ENCODE data around the gene FBXW2. TPM values are rescaled to one million over a fixed set of nuclear protein-coding genes. Genes with fewer than 3 reads are reported as not detected.
"Not testable (repeated sequence)": the region's sequence is repeated elsewhere in the genome, so short reads cannot be mapped to it uniquely, and the experiment has no call there.

Gene FBXW2
- total RNA-seq, 2 donors from 2014 or later = 50.4 to 87.8 TPM

- no peak for ATAC-seq (replicated peaks)
These were observed 14.6 kb upstream of the FBXW2 start for GRCh38 chr9:120807607-120808379.

GRCh38 chr9:120804784-120805363 is 11.7 kb upstream of the FBXW2 start:
- not testable (repeated sequence) for ATAC-seq (replicated peaks); H3K27ac Mint-ChIP-seq; H3K4me1 Mint-ChIP-seq; H3K4me3 Mint-ChIP-seq; H3K27me3 Mint-ChIP-seq; H3K9me3 Mint-ChIP-seq; H3K36me3 Mint-ChIP-seq (ENCODE audit: low read depth)

More at GRCh38 chr9:120807607-120808379, 14.6 kb upstream of the FBXW2 start:
- H3K9me3 Mint-ChIP-seq = peaks cover 13% of the 10 kb centered on the region
- H3K4me3 Mint-ChIP-seq = no peak overlapping the region
- H3K27ac Mint-ChIP-seq = no peak overlapping the region
- no peaks in the 10 kb centered on the region for H3K4me1 Mint-ChIP-seq
- no peaks in the 10 kb centered on the region for H3K27me3 Mint-ChIP-seq
- H3K36me3 Mint-ChIP-seq (ENCODE audit: low read depth) = peaks cover 5% of the 10 kb centered on the region

- no peak overlapping the region for H3K27ac Mint-ChIP-seq
- H3K27me3 Mint-ChIP-seq = no peaks in the 10 kb centered on the region
- no peaks in the 10 kb centered on the region for H3K9me3 Mint-ChIP-seq
- no peaks in the 10 kb centered on the region for H3K4me1 Mint-ChIP-seq
- no peak overlapping the region for H3K4me3 Mint-ChIP-seq
- no peak for ATAC-seq (replicated peaks)
- H3K36me3 Mint-ChIP-seq (ENCODE audit: low read depth) = no peaks in the 10 kb centered on the region
These were observed 8.2 kb upstream of the FBXW2 start for GRCh38 chr9:120801441-120801840.

DNA sequence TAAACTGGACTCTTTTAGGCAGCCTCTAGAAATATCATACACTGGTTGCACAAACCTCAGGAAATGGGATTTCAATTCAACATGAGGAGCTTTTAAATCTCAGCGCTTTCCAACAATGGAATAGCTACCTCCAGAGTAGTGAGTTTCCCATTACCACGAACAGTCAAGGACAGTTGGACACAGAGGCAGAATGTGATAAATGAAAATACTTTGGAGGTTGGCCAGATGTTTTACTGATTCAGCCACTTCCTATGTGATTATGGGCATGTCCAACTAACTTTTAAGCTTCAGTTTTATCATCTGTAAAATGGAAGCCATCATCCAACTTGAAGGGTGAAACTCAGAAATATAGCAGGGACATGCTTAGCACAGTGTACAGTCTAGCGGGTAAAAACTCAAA is 2.1 kb downstream of the FBXW2 start:
- peak overlapping the region; percentile 81 for H3K27ac Mint-ChIP-seq

DNA sequence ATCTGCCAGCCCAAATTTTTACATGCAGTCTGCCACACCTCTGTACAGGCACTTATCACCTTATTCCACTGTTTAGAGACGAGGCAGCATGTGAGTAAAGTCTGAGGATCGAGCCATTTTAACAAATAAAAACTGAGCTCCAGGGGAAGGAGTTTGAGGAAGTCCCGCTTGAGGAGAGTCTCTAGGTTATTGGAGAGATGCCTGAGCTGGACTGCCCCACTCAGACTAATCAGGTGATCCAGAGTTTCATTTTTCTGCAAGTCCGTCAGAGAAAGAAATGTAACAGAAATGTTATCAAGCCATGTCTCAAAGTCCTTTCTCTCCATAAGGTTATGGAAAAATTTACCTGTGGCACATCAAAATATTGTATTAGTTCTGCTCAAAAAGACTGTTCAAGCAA is 5.3 kb downstream of the FBXW2 start:
- H3K9me3 Mint-ChIP-seq = no peaks in the 10 kb centered on the region
- H3K36me3 Mint-ChIP-seq (ENCODE audit: low read depth) = peaks cover 86% of the 10 kb centered on the region
- peaks cover 30% of the 10 kb centered on the region for H3K4me1 Mint-ChIP-seq
- peak overlapping the region; percentile 2 for H3K27ac Mint-ChIP-seq
- no peaks in the 10 kb centered on the region for H3K27me3 Mint-ChIP-seq
- no peak overlapping the region for H3K4me3 Mint-ChIP-seq
- no peak for ATAC-seq (replicated peaks)

More for the DNA sequence above, 2.1 kb downstream of the FBXW2 start:
- no peaks in the 10 kb centered on the region for H3K9me3 Mint-ChIP-seq
- peaks cover 56% of the 10 kb centered on the region for H3K36me3 Mint-ChIP-seq (ENCODE audit: low read depth)
- peaks cover 22% of the 10 kb centered on the region for H3K4me1 Mint-ChIP-seq
- H3K27me3 Mint-ChIP-seq = no peaks in the 10 kb centered on the region
- no peak for ATAC-seq (replicated peaks)
- H3K4me3 Mint-ChIP-seq = peak overlapping the region; percentile 94

- H3K9me3 Mint-ChIP-seq = no peaks in the 10 kb centered on the region
- H3K27me3 Mint-ChIP-seq = no peaks in the 10 kb centered on the region
- H3K27ac Mint-ChIP-seq = peak overlapping the region; percentile 60
- ATAC-seq (replicated peaks) = no peak
- no peak overlapping the region for H3K4me3 Mint-ChIP-seq
- peaks cover 77% of the 10 kb centered on the region for H3K36me3 Mint-ChIP-seq (ENCODE audit: low read depth)
- H3K4me1 Mint-ChIP-seq = peaks cover 17% of the 10 kb centered on the region
These were observed 9.6 kb downstream of the FBXW2 start for GRCh38 chr9:120783602-120784047.

- Mint-ChIP-seq H3K36me3 (ENCODE audit: low read depth) (peaks cover 80% of the 10 kb centered on the region), H3K4me3 (no peak overlapping the region), H3K4me1 (peaks cover 15% of the 10 kb centered on the region), H3K27ac (no peak overlapping the region), H3K9me3 (no peaks in the 10 kb centered on the region), H3K27me3 (no peaks in the 10 kb centered on the region)
- no peak for ATAC-seq (replicated peaks)
These were observed 12.0 kb downstream of the FBXW2 start for GRCh38 chr9:120781236-120781635.

GRCh38 chr9:120780367-120780766 is 12.8 kb downstream of the FBXW2 start:
- Mint-ChIP-seq H3K36me3 (ENCODE audit: low read depth) (peaks cover 80% of the 10 kb centered on the region), H3K27ac (no peak overlapping the region), H3K9me3 (no peaks in the 10 kb centered on the region)

GRCh38 chr9:120779227-120779626 is 14.0 kb downstream of the FBXW2 start:
- peak; percentile 26 for ATAC-seq (replicated peaks)
- H3K27me3 Mint-ChIP-seq = no peaks in the 10 kb centered on the region
- H3K27ac Mint-ChIP-seq = peak overlapping the region; percentile 33
- H3K4me3 Mint-ChIP-seq = no peak overlapping the region
- H3K36me3 Mint-ChIP-seq (ENCODE audit: low read depth) = peaks cover 82% of the 10 kb centered on the region
- peaks cover 12% of the 10 kb centered on the region for H3K4me1 Mint-ChIP-seq
- no peaks in the 10 kb centered on the region for H3K9me3 Mint-ChIP-seq

More at GRCh38 chr9:120780367-120780766, 12.8 kb downstream of the FBXW2 start:
- no peak for ATAC-seq (replicated peaks)
- Mint-ChIP-seq H3K27me3 (no peaks in the 10 kb centered on the region), H3K4me3 (no peak overlapping the region), H3K4me1 (peaks cover 12% of the 10 kb centered on the region)

- Mint-ChIP-seq H3K4me3 (no peak overlapping the region), H3K27me3 (no peaks in the 10 kb centered on the region), H3K36me3 (ENCODE audit: low read depth) (peaks cover 79% of the 10 kb centered on the region), H3K9me3 (no peaks in the 10 kb centered on the region), H3K27ac (peak overlapping the region; percentile 33), H3K4me1 (peaks cover 9% of the 10 kb centered on the region)
- ATAC-seq (replicated peaks) = no peak
These were observed 14.5 kb downstream of the FBXW2 start for GRCh38 chr9:120778758-120779157.

- no peak for ATAC-seq (replicated peaks)
- no peaks in the 10 kb centered on the region for H3K9me3 Mint-ChIP-seq
These were observed 16.0 kb downstream of the FBXW2 start for GRCh38 chr9:120777229-120777628.

DNA sequence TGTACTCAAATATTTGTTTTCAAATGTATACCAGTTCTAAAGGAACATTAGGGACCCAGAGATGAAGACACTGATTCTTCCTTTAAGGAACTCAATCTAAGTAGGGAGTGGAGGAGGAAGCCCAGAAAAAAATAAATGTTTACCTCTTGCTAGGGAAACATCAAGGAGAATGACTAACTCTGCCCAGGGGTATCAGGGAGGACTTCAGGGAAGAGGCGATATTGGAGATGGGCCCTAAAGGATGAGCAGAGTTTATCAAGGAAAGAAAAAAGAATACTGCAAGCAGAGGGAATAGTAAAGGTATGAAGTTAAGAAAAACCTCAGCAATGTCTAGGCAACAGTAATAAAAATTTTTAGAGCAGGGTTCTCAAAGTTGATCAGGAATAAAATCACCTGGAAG is 16.4 kb downstream of the FBXW2 start:
- Mint-ChIP-seq H3K36me3 (ENCODE audit: low read depth) (peaks cover 83% of the 10 kb centered on the region), H3K9me3 (no peaks in the 10 kb centered on the region), H3K4me1 (peaks cover 6% of the 10 kb centered on the region), H3K27ac (peak overlapping the region; percentile 71), H3K4me3 (no peak overlapping the region), H3K27me3 (no peaks in the 10 kb centered on the region)
- no peak for ATAC-seq (replicated peaks)

More at GRCh38 chr9:120777229-120777628, 16.0 kb downstream of the FBXW2 start:
- Mint-ChIP-seq H3K27ac (no peak overlapping the region), H3K4me3 (no peak overlapping the region), H3K4me1 (peaks cover 6% of the 10 kb centered on the region), H3K36me3 (ENCODE audit: low read depth) (peaks cover 80% of the 10 kb centered on the region), H3K27me3 (no peaks in the 10 kb centered on the region)

- H3K36me3 Mint-ChIP-seq (ENCODE audit: low read depth) = peaks cover 92% of the 10 kb centered on the region
- peaks cover 11% of the 10 kb centered on the region for H3K4me1 Mint-ChIP-seq
- H3K4me3 Mint-ChIP-seq = no peak overlapping the region
- no peaks in the 10 kb centered on the region for H3K27me3 Mint-ChIP-seq
- no peak for ATAC-seq (replicated peaks)
- no peaks in the 10 kb centered on the region for H3K9me3 Mint-ChIP-seq
- peak overlapping the region; percentile 71 for H3K27ac Mint-ChIP-seq
These were observed 17.4 kb downstream of the FBXW2 start for GRCh38 chr9:120775859-120776258.

- H3K36me3 Mint-ChIP-seq (ENCODE audit: low read depth) = peaks cover 96% of the 10 kb centered on the region
- no peak overlapping the region for H3K27ac Mint-ChIP-seq
- H3K27me3 Mint-ChIP-seq = no peaks in the 10 kb centered on the region
- no peak overlapping the region for H3K4me3 Mint-ChIP-seq
- no peaks in the 10 kb centered on the region for H3K9me3 Mint-ChIP-seq
- H3K4me1 Mint-ChIP-seq = peaks cover 11% of the 10 kb centered on the region
- ATAC-seq (replicated peaks) = no peak
These were observed 18.5 kb downstream of the FBXW2 start for GRCh38 chr9:120774719-120775118.

- H3K27ac Mint-ChIP-seq = no peak overlapping the region
- H3K9me3 Mint-ChIP-seq = no peaks in the 10 kb centered on the region
- peaks cover 96% of the 10 kb centered on the region for H3K36me3 Mint-ChIP-seq (ENCODE audit: low read depth)
- H3K4me3 Mint-ChIP-seq = no peak overlapping the region
- ATAC-seq (replicated peaks) = no peak
- no peaks in the 10 kb centered on the region for H3K27me3 Mint-ChIP-seq
- H3K4me1 Mint-ChIP-seq = peaks cover 6% of the 10 kb centered on the region
These were observed 20.0 kb downstream of the FBXW2 start for GRCh38 chr9:120773256-120773655.
